Heart right ventricle (tissue), 16 donors: ENCODE measurements around the gene RANBP10. TPM values are rescaled to one million over a fixed set of nuclear protein-coding genes. Genes with fewer than 3 reads are reported as not detected.
A peak's percentile ranks its signal among the peaks of the same experiment; 100 is the strongest.

Source experiments
- ATAC-seq, 8 donors: fragments of 200-7000 bp; cut with Tn5 transposase; one replicate each; pipeline ENCODE4 v1.9.1; 2020; ENCODE audit warnings: mild to moderate bottlenecking in 8 of 8, moderate library complexity in 8 of 8, moderate number of reproducible peaks in 1 of 8
- DNase-seq, 2 donors: peaks; one replicate each; pipeline ENCODE4 v3.0.0-alpha.2; 2020
- H3K27ac ChIP-seq, 10 donors: fragments of 200-600 bp; sonication (generic) in 2 of 10; one replicate each; pipeline versions ENCODE4 v1.5.0 to v1.8.0; 2020 to 2022; ENCODE audit warnings: mild to moderate bottlenecking in 3 of 10
- H3K27me3 ChIP-seq, 7 donors: fragments of 200-600 bp; one replicate each; pipeline ENCODE4 v1.8.0; 2021 to 2022; ENCODE audit warnings: mild to moderate bottlenecking in 2 of 7
- H3K36me3 ChIP-seq, 9 donors: fragments of 200-600 bp; sonication (generic) in 1 of 9; one replicate each; pipeline versions ENCODE4 v1.5.0 to v1.8.0; 2020 to 2022; ENCODE audit warnings: mild to moderate bottlenecking in 2 of 9
- H3K4me1 ChIP-seq, 9 donors: fragments of 200-600 bp; sonication (generic) in 1 of 9; one replicate each; pipeline versions ENCODE4 v1.5.0 to v1.8.0; 2020 to 2022; ENCODE audit warnings: mild to moderate bottlenecking in 4 of 9
- H3K4me3 ChIP-seq, 10 donors: fragments of 200-600 bp; sonication (generic) in 2 of 10; one replicate each; pipeline versions ENCODE4 v1.5.0 to v1.8.0; 2020 to 2022; ENCODE audit warnings: mild to moderate bottlenecking in 7 of 10, moderate library complexity in 2 of 10
- H3K9me3 ChIP-seq, 11 donors: fragments of 200-600 bp in 10 of 11; sonication (generic) in 2 of 11; one replicate each; pipeline versions ENCODE4 v1.5.0 to v1.8.0; 2013 to 2022; ENCODE audit warnings: mild to moderate bottlenecking in 2 of 11, control low read depth in 1 of 11, moderate library complexity in 1 of 11
- WGBS, 2 donors: extraction: QIAGEN DNeasy Blood & Tissue Kit; methylation state at CpG; one replicate each; pipeline ENCODE4 v1.1.7; 2013; ENCODE audit warnings: inconsistent platforms in 1 of 2; 5-methylcytosine and 5-hydroxymethylcytosine counted together
- intact Hi-C, 10 donors: fragments of 100-400 bp; cut with DNase I; formaldehyde crosslinking; loops; one replicate each; pipeline versions ENCODE4 v1.11.1 to v1.14.2; 2022
- polyA plus RNA-seq, 2 donors: library from polyadenylated mRNA; stranded (reverse); fragments of 200-250 nt; gene quantifications; one replicate each; pipeline ENCODE4 v1.2.3, GENCODE V29; 2013
- total RNA-seq, 10 donors: library from RNA; stranded (reverse); fragmentation: NEBNext Ultra II Directional in 3 of 10; extraction: Animal tissue kit (Norgen Biotek cat#: 25700) in 3 of 10; gene quantifications; one replicate each; pipeline versions ENCODE4 v1.2.1 to v1.2.4, GENCODE V29; 2021 to 2023
- TF ChIP-seq, protein P1 (sequence below), 9 donors: fragments of 200-600 bp; sonication (generic) in 2 of 9; IDR thresholded peaks; one replicate each; pipeline versions ENCODE4 v1.5.0 to v1.8.0; 2021 to 2022; ENCODE audit warnings: antibody characterized with exemption in 9 of 9, mild to moderate bottlenecking in 5 of 9, moderate library complexity in 1 of 9
- donor health status: Arrhythmogenic right ventricular cardiomyopathy.
- donor health status: ischemic (EF 13 %, LVEDD 7.1; RV severe dilation, severe dysfunction).
- donor health status: healthy with polysubstance abuse.
- donor health status: DM: no; HTN: yes; CAD: no.
- donor health status: DM: no; HTN: no; CAD: no.
- donor health status: ischemic (EF 25% LVEDD 6.9; RV normal size, moderate dysfunction).
- donor health status: ischemic (EF 25% LVEDD 5.7; RV mildly dilated, moderate dysfunction).
- donor health status: healthy.
- donor health status: DM: yes; HTN: yes; CAD: no.
- donor health status: Ischemic cardiomyopathy.
- donor health status: ischemic (EF 35%, LVEDD 5.7; RV mildly dilated, moderate dysfunction).
- donor health status: nonischemic (EF 11% LVEDD 7.7; RV severe dilation, severe dysfunction).
- donor health status: DM: yes; HTN: yes; CAD: no.
- donor health status: PGD.
- donor health status: ischemic (EF 29% LVEDD 5.4; RV normal size, mild dysfunction).
- donor health status: nonischemic (EF 23%, LVEDD 6.1; RV moderate dilation, normal function).

Gene RANBP10
- total and polyA plus RNA-seq, 12 donors: 6.4 to 21.6 (median 13.4) TPM

DNA sequence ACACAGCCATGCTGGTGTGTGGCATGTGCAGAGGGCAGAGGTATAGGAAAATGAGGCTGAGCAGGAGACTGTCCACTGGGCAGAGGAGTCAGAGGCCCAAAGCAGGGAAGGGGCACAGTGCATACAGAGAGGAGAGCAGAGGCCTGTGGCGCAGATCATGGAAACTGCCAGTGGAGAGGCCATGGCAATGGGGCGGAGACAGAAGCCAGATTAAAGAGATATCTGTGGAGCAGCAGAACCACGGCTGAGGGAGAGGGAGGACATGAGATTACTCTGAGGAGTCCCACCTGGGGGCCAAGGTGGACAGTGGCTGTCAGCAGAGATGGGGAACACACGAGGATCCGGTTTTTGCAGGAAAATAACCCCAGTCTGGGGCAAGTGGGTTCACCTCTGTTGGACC lies 43.3 kb downstream of the RANBP10 start:
- no peaks in the 10 kb centered on the region for H3K27me3 ChIP-seq
- no peak overlapping the region for H3K4me3 ChIP-seq
- TF ChIP-seq, protein P1, sequence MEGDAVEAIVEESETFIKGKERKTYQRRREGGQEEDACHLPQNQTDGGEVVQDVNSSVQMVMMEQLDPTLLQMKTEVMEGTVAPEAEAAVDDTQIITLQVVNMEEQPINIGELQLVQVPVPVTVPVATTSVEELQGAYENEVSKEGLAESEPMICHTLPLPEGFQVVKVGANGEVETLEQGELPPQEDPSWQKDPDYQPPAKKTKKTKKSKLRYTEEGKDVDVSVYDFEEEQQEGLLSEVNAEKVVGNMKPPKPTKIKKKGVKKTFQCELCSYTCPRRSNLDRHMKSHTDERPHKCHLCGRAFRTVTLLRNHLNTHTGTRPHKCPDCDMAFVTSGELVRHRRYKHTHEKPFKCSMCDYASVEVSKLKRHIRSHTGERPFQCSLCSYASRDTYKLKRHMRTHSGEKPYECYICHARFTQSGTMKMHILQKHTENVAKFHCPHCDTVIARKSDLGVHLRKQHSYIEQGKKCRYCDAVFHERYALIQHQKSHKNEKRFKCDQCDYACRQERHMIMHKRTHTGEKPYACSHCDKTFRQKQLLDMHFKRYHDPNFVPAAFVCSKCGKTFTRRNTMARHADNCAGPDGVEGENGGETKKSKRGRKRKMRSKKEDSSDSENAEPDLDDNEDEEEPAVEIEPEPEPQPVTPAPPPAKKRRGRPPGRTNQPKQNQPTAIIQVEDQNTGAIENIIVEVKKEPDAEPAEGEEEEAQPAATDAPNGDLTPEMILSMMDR (IDR thresholded peaks at IDR 0.05): no peak
- H3K4me1 ChIP-seq: peaks cover 0 to 17% (median 5%) of the 10 kb centered on the region in 9 donors
- peaks cover 0 to 50% (median 0%) of the 10 kb centered on the region in 9 donors for H3K36me3 ChIP-seq
- H3K27ac ChIP-seq: no peak overlapping the region
- no peaks in the 10 kb centered on the region for H3K9me3 ChIP-seq
- 91 to 95% methylated on average over 5 of the region's 5 CpGs for whole genome bisulfite sequencing, 2 donors
- intact Hi-C loops: no loop called here
- DNase-seq: no peak
- peak in 1 of 8 donors; percentile 38 for ATAC-seq

DNA sequence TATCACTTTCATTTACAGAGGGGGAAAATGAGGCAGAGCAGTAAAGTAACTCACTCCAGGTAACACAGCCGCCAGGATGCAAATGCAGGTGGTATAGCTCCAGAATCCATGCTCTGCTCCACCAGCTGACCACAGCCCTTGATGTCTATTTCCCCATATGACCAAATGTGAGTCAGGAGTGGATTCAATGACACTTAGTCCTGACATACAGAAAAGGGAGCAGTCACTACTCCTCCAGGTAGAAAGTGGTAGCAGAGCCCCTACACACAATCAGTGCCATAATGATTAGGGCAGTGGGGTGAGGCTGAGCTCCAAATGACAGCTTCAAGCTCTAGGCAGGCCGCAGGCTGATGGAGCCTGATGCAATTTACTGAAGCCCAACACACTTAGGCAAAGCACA lies 44.0 kb downstream of the RANBP10 start:
- intact Hi-C loops: no loop called here
- no peaks in the 10 kb centered on the region for H3K9me3 ChIP-seq
- no peak overlapping the region for H3K27ac ChIP-seq
- H3K4me3 ChIP-seq: no peak overlapping the region
- no peak for ATAC-seq
- TF ChIP-seq, protein P1 (IDR thresholded peaks at IDR 0.05): no peak
- no peak for DNase-seq
- no peaks in the 10 kb centered on the region for H3K27me3 ChIP-seq
- 98% methylated on average over 2 of the region's 2 CpGs for WGBS, 2 donors
- H3K4me1 ChIP-seq: peaks cover 0 to 17% (median 5%) of the 10 kb centered on the region in 9 donors
- peaks cover 0 to 57% (median 0%) of the 10 kb centered on the region in 9 donors for H3K36me3 ChIP-seq

DNA sequence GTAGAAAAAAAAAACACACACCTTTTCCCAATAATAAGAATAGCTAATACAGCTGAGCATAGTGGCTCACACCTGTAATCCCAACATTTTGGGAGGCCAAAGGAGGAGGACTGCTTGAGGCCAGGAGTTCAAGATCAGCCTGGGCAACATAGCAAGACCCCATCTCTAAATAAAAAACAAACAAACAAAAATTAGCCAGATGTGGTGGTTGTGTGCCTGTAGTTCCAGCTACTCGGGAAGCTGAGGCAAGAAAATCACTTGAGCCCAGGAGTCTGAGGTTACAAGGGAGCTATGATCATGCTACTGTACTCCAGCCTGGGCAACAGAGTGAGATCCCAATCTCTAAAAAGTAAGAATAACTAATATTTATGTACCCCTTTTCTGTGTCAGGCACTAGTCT lies 44.4 kb downstream of the RANBP10 start:
- no peak for ATAC-seq

DNA sequence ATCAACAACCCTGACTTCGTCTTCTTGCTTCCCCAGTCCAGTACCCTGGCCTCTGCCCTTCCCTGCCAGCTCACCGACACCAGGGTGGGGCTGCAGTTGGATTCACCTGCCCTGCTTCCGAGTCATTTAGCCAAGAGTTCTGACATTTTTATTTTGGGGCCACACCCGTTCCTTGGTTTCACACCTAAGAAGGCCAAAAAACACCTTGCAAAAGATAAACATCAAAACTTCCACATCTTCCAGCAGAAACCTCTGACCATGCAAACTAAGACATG lies 45.5 kb downstream of the RANBP10 start:
- no peak for DNase-seq
- Histone ChIP-seq H3K4me1 (peaks cover 0 to 17% (median 5%) of the 10 kb centered on the region in 9 donors), H3K27me3 (no peaks in the 10 kb centered on the region), H3K9me3 (no peaks in the 10 kb centered on the region), H3K4me3 (no peak overlapping the region), H3K36me3 (peaks cover 0 to 58% (median 4%) of the 10 kb centered on the region in 9 donors), H3K27ac (no peak overlapping the region)
- intact Hi-C loops: no loop called here
- 88 to 91% methylated on average over 4 of the region's 4 CpGs for WGBS, 2 donors
- ATAC-seq: no peak
- TF ChIP-seq, protein P1 (IDR thresholded peaks at IDR 0.05): no peak

More for the DNA sequence above, 44.4 kb downstream of the RANBP10 start:
- no peaks in the 10 kb centered on the region for H3K9me3 ChIP-seq
- H3K27ac ChIP-seq: no peak overlapping the region
- TF ChIP-seq, protein P1 (IDR thresholded peaks at IDR 0.05): no peak
- peaks cover 0 to 17% (median 5%) of the 10 kb centered on the region in 9 donors for H3K4me1 ChIP-seq
- DNase-seq: no peak
- 97 to 100% methylated on average over 1 of the region's 1 CpG for WGBS, 2 donors
- no peaks in the 10 kb centered on the region for H3K27me3 ChIP-seq
- H3K4me3 ChIP-seq: no peak overlapping the region
- peaks cover 0 to 61% (median 0%) of the 10 kb centered on the region in 9 donors for H3K36me3 ChIP-seq
- intact Hi-C loops: no loop called here
